GM23338 (cell line): Measurements from ENCODE around the gene TOLLIP. TPM values are rescaled to one million over a fixed set of nuclear protein-coding genes. Genes with fewer than 3 reads are reported as not detected.

Experiments
- ATAC-seq: fragments of 200-7000 bp; cut with Tn5 transposase; 3 replicates; pipeline ENCODE4 v1.9.1; 2020
- DNase-seq: peaks from one replicate; pipeline ENCODE4 v3.0.0-alpha.2; 2015; ENCODE audit warnings: low spot score
- H2AFZ ChIP-seq: fragments of 200-600 bp; sonication (generic); 2 replicates; pipeline ENCODE4 v1.8.0; 2016; ENCODE audit warnings: antibody characterized with exemption, mild to moderate bottlenecking, moderate library complexity
- H3F3A ChIP-seq: fragments of 200-600 bp; sonication (generic); replicated peaks from 2 replicates; pipeline ENCODE4 v1.8.0; 2017; ENCODE audit warnings: antibody characterized with exemption, mixed run types, low read depth
- H3K27ac ChIP-seq: fragments of 200-600 bp; sonication (generic); 2 replicates; pipeline ENCODE4 v1.6.1; 2016; ENCODE audit warnings: low read depth
- H3K27me3 ChIP-seq: fragments of 200-600 bp; sonication (generic); 2 replicates; pipeline ENCODE4 v1.8.0; 2016; ENCODE audit warnings: mild to moderate bottlenecking, mixed run types, moderate library complexity; ENCODE audit not compliant: insufficient read depth
- H3K36me3 ChIP-seq: fragments of 200-600 bp; sonication (generic); 2 replicates; pipeline ENCODE4 v1.8.0; 2016; ENCODE audit warnings: mild to moderate bottlenecking; ENCODE audit not compliant: insufficient read depth
- H3K4me1 ChIP-seq: fragments of 200-600 bp; sonication (generic); 2 replicates; pipeline ENCODE4 v1.8.0; 2016; ENCODE audit warnings: mild to moderate bottlenecking, moderate library complexity; ENCODE audit not compliant: insufficient read depth
- H3K4me2 ChIP-seq: fragments of 200-600 bp; sonication (generic); 2 replicates; pipeline ENCODE4 v1.7.1; 2017; ENCODE audit warnings: mixed run types
- H3K4me3 ChIP-seq: fragments of 200-600 bp; sonication (generic); 2 replicates; pipeline ENCODE4 v1.6.1; 2016; ENCODE audit warnings: mixed run types
- H3K79me2 ChIP-seq: fragments of 200-600 bp; sonication (generic); replicated peaks from 2 replicates; pipeline ENCODE4 v1.8.0; 2017; ENCODE audit warnings: mild to moderate bottlenecking; ENCODE audit not compliant: insufficient read depth
- H3K9me2 ChIP-seq: fragments of 200-600 bp; sonication (generic); 2 replicates; pipeline ENCODE4 v1.8.0; 2017; ENCODE audit not compliant: insufficient read depth
- H4K20me1 ChIP-seq: fragments of 200-600 bp; sonication (generic); replicated peaks from 2 replicates; pipeline ENCODE4 v1.8.0; 2017; ENCODE audit warnings: mild to moderate bottlenecking; ENCODE audit not compliant: insufficient read depth
- H3K27ac Mint-ChIP-seq: 2 replicates; pipeline ENCODE4 v1.8.0; 2020; ENCODE audit warnings: inconsistent platforms, mild to moderate bottlenecking, moderate library complexity, mixed read lengths
- H3K27me3 Mint-ChIP-seq: 3 replicates; pipeline ENCODE4 v1.8.0; 2022; ENCODE audit warnings: low read depth, mild to moderate bottlenecking, moderate library complexity, mixed read lengths, inconsistent platforms; ENCODE audit not compliant: insufficient read depth, poor library complexity
- H3K36me3 Mint-ChIP-seq: 3 replicates; pipeline ENCODE4 v1.8.0; 2021; ENCODE audit warnings: low read depth, mild to moderate bottlenecking, inconsistent platforms, moderate library complexity, mixed read lengths
- H3K4me1 Mint-ChIP-seq: 3 replicates; pipeline ENCODE4 v1.8.0; 2020; ENCODE audit warnings: mild to moderate bottlenecking, inconsistent platforms, mixed read lengths
- H3K4me3 Mint-ChIP-seq: 3 replicates; pipeline ENCODE4 v1.8.0; 2021; ENCODE audit warnings: moderate library complexity, mild to moderate bottlenecking, inconsistent platforms, mixed read lengths
- H3K9me3 Mint-ChIP-seq: 3 replicates; pipeline ENCODE4 v1.8.0; 2020; ENCODE audit warnings: moderate library complexity, mild to moderate bottlenecking, inconsistent platforms, mixed read lengths
- CREB1 ChIP-seq: fragments of 250-450 bp; sonication (Bioruptor Pico); IDR thresholded peaks from 2 replicates; pipeline ENCODE4 v1.5.0; 2020; ENCODE audit warnings: low read depth, mild to moderate bottlenecking, moderate library complexity
- EZH2 ChIP-seq: fragments of 200-600 bp; sonication (generic); IDR thresholded peaks from one replicate; pipeline ENCODE4 v1.8.0; 2017; ENCODE audit warnings: antibody characterized with exemption, mild to moderate bottlenecking, low read depth; ENCODE audit not compliant: unreplicated experiment
- EZH2phosphoT487 ChIP-seq: fragments of 200-600 bp; sonication (generic); IDR thresholded peaks from one replicate; pipeline ENCODE4 v1.8.1; 2018; ENCODE audit warnings: antibody characterized with exemption; ENCODE audit not compliant: unreplicated experiment
- JUNB ChIP-seq: IDR thresholded peaks from one replicate; pipeline ENCODE4 v1.6.1; 2016; ENCODE audit warnings: antibody characterized with exemption; ENCODE audit not compliant: unreplicated experiment
- NANOG ChIP-seq: IDR thresholded peaks from 2 replicates; pipeline ENCODE4 v1.6.1; 2016; ENCODE audit warnings: antibody characterized with exemption, borderline replicate concordance
- ZNF331 ChIP-seq: fragments of 250-450 bp; sonication (Bioruptor Pico); IDR thresholded peaks from 2 replicates; pipeline ENCODE4 v1.5.0; 2020; ENCODE audit warnings: low read depth, mild to moderate bottlenecking, moderate library complexity
- polyA plus RNA-seq: library from polyadenylated mRNA; unstranded; fragments of >200 nt; fragmentation: Nextera tagmentation; extraction: Ambion mirVana; gene quantifications from 2 replicates; pipeline ENCODE4 v1.2.1, GENCODE V29; 2016
- total RNA-seq: library from RNA; depleted of rRNA; stranded (reverse); fragments of >200 nt; shearing (Covaris generic); gene quantifications from 2 replicates; pipeline ENCODE4 v1.2.3, GENCODE V29; 2014
- TF ChIP-seq, protein P1 (sequence below), 2 experiments: fragments of 200-600 bp in 1 of 2; sonication (generic) in 1 of 2; conservative IDR thresholded peaks; 2 replicates each; pipeline versions ENCODE4 v1.5.1 to v1.6.1; 2016 to 2017; ENCODE audit warnings: antibody characterized with exemption in 2 of 2, low read depth in 2 of 2, mild to moderate bottlenecking in 2 of 2, moderate library complexity in 1 of 2
- TF ChIP-seq, protein P2 (sequence below): IDR thresholded peaks from 2 replicates; pipeline ENCODE4 v1.6.1; 2016; ENCODE audit warnings: antibody characterized with exemption
- TF ChIP-seq, protein P3 (sequence below): fragments of 250-450 bp; sonication (Bioruptor Pico); IDR thresholded peaks from 2 replicates; pipeline ENCODE4 v1.5.0; 2020; ENCODE audit warnings: mild to moderate bottlenecking, moderate library complexity

TOLLIP gene
- total and polyA plus RNA-seq, 2 experiments from 2014 or later = 13.5 to 18.0 TPM

DNA sequence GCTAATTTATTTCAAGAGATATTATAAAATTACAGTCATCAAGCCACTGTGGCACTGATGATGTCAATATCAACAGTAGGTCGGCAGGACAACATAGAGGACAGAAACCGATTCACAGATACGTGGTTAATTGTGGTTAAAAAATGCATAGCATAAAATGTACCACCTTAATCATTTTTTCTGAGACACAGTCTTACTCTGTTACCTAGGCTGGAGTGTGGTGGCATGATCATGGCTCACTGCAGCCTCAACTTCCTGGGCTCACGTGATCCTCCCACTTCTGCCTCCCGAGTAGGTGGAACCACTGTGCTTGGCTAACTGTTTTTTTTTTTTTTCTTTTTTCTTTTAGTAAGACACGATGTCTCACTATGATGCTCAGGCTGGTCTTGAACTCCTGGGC lies 21.0 kb upstream of the TOLLIP start:
- no peaks in the 10 kb centered on the region for H4K20me1 ChIP-seq
- Mint-ChIP-seq H3K36me3 (peaks cover 25% of the 10 kb centered on the region), H3K9me3 (peaks cover 65% of the 10 kb centered on the region), H3K27me3 (peaks cover 19% of the 10 kb centered on the region), H3K4me1 (peaks cover 4% of the 10 kb centered on the region; the same call in 1 of the 3 replicates), H3K27ac (no peak overlapping the region), H3K4me3 (no peak overlapping the region)
- TF ChIP-seq, protein P1, sequence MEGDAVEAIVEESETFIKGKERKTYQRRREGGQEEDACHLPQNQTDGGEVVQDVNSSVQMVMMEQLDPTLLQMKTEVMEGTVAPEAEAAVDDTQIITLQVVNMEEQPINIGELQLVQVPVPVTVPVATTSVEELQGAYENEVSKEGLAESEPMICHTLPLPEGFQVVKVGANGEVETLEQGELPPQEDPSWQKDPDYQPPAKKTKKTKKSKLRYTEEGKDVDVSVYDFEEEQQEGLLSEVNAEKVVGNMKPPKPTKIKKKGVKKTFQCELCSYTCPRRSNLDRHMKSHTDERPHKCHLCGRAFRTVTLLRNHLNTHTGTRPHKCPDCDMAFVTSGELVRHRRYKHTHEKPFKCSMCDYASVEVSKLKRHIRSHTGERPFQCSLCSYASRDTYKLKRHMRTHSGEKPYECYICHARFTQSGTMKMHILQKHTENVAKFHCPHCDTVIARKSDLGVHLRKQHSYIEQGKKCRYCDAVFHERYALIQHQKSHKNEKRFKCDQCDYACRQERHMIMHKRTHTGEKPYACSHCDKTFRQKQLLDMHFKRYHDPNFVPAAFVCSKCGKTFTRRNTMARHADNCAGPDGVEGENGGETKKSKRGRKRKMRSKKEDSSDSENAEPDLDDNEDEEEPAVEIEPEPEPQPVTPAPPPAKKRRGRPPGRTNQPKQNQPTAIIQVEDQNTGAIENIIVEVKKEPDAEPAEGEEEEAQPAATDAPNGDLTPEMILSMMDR (conservative IDR thresholded peaks at IDR 0.05; ENCODE audit: low read depth in 2 of 2) = no peak
- TF ChIP-seq, protein P2, sequence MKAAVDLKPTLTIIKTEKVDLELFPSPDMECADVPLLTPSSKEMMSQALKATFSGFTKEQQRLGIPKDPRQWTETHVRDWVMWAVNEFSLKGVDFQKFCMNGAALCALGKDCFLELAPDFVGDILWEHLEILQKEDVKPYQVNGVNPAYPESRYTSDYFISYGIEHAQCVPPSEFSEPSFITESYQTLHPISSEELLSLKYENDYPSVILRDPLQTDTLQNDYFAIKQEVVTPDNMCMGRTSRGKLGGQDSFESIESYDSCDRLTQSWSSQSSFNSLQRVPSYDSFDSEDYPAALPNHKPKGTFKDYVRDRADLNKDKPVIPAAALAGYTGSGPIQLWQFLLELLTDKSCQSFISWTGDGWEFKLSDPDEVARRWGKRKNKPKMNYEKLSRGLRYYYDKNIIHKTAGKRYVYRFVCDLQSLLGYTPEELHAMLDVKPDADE = no peak
- TF ChIP-seq JUNB (no peak), CREB1 (CRISPR knock-in tag) (no peak), NANOG (no peak), EZH2phosphoT487 (no peak), EZH2 (no peak), ZNF331 (CRISPR knock-in tag) (no peak)
- TF ChIP-seq, protein P3, sequence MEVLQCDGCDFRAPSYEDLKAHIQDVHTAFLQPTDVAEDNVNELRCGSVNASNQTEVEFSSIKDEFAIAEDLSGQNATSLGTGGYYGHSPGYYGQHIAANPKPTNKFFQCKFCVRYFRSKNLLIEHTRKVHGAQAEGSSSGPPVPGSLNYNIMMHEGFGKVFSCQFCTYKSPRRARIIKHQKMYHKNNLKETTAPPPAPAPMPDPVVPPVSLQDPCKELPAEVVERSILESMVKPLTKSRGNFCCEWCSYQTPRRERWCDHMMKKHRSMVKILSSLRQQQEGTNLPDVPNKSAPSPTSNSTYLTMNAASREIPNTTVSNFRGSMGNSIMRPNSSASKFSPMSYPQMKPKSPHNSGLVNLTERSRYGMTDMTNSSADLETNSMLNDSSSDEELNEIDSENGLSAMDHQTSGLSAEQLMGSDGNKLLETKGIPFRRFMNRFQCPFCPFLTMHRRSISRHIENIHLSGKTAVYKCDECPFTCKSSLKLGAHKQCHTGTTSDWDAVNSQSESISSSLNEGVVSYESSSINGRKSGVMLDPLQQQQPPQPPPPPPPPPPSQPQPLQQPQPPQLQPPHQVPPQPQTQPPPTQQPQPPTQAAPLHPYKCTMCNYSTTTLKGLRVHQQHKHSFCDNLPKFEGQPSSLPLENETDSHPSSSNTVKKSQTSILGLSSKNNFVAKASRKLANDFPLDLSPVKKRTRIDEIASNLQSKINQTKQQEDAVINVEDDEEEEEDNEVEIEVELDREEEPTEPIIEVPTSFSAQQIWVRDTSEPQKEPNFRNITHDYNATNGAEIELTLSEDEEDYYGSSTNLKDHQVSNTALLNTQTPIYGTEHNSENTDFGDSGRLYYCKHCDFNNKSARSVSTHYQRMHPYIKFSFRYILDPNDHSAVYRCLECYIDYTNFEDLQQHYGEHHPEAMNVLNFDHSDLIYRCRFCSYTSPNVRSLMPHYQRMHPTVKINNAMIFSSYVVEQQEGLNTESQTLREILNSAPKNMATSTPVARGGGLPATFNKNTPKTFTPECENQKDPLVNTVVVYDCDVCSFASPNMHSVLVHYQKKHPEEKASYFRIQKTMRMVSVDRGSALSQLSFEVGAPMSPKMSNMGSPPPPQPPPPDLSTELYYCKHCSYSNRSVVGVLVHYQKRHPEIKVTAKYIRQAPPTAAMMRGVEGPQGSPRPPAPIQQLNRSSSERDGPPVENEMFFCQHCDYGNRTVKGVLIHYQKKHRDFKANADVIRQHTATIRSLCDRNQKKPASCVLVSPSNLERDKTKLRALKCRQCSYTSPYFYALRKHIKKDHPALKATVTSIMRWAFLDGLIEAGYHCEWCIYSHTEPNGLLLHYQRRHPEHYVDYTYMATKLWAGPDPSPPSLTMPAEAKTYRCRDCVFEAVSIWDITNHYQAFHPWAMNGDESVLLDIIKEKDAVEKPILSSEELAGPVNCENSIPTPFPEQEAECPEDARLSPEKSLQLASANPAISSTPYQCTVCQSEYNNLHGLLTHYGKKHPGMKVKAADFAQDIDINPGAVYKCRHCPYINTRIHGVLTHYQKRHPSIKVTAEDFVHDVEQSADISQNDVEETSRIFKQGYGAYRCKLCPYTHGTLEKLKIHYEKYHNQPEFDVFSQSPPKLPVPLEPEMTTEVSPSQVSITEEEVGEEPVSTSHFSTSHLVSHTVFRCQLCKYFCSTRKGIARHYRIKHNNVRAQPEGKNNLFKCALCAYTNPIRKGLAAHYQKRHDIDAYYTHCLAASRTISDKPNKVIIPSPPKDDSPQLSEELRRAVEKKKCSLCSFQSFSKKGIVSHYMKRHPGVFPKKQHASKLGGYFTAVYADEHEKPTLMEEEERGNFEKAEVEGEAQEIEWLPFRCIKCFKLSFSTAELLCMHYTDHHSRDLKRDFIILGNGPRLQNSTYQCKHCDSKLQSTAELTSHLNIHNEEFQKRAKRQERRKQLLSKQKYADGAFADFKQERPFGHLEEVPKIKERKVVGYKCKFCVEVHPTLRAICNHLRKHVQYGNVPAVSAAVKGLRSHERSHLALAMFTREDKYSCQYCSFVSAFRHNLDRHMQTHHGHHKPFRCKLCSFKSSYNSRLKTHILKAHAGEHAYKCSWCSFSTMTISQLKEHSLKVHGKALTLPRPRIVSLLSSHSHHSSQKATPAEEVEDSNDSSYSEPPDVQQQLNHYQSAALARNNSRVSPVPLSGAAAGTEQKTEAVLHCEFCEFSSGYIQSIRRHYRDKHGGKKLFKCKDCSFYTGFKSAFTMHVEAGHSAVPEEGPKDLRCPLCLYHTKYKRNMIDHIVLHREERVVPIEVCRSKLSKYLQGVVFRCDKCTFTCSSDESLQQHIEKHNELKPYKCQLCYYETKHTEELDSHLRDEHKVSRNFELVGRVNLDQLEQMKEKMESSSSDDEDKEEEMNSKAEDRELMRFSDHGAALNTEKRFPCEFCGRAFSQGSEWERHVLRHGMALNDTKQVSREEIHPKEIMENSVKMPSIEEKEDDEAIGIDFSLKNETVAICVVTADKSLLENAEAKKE (CRISPR knock-in tag) = no peak
- H3K79me2 ChIP-seq = no peaks in the 10 kb centered on the region
- H3K4me1 ChIP-seq = peaks cover 3% of the 10 kb centered on the region
- H3K4me3 ChIP-seq = no peak overlapping the region
- ATAC-seq (no peak), DNase-seq (no peak)
- H3F3A ChIP-seq = no peaks in the 10 kb centered on the region
- H2AFZ ChIP-seq = no peak overlapping the region
- no peaks in the 10 kb centered on the region for H3K36me3 ChIP-seq
- peaks cover 10% of the 10 kb centered on the region for H3K9me2 ChIP-seq
- peaks cover 8% of the 10 kb centered on the region for H3K27me3 ChIP-seq
- no peak overlapping the region for H3K4me2 ChIP-seq
- no peak overlapping the region for H3K27ac ChIP-seq
